GM21576 (cell line): Measurements from ENCODE around the gene PCSK1.
"Not testable (repeated sequence)": the region's sequence is repeated elsewhere in the genome, so short reads cannot be mapped to it uniquely, and the experiment has no call there.

Experiments
- ATAC-seq: cut with Tn5 transposase; IDR thresholded peaks from one replicate; pipeline ENCODE4 v1.9.1; 2021; ENCODE audit warnings: mild to moderate bottlenecking, moderate library complexity; ENCODE audit not compliant: unreplicated experiment

The PCSK1 gene

GRCh38 chr5:96427824-96428223, 5.2 kb downstream of the PCSK1 start:
- ATAC-seq: no peak

GRCh38 chr5:96426831-96427230, 6.2 kb downstream of the PCSK1 start:
- ATAC-seq: no peak

- no peak for ATAC-seq
Measured at GRCh38 chr5:96425443-96425842, 7.6 kb downstream of the PCSK1 start.

- no peak for ATAC-seq
Measured at GRCh38 chr5:96415897-96416296, 17.2 kb downstream of the PCSK1 start.

- ATAC-seq: no peak
Measured at GRCh38 chr5:96412868-96413449, 20.1 kb downstream of the PCSK1 start.

GRCh38 chr5:96410013-96410412, 23.0 kb downstream of the PCSK1 start:
- ATAC-seq: no peak

GRCh38 chr5:96408841-96409538, 24.1 kb downstream of the PCSK1 start:
- ATAC-seq: no peak

GRCh38 chr5:96408210-96408777, 24.8 kb downstream of the PCSK1 start:
- no peak for ATAC-seq

- no peak for ATAC-seq
Measured at GRCh38 chr5:96407436-96407835, 25.6 kb downstream of the PCSK1 start.

GRCh38 chr5:96404191-96404867, 28.7 kb downstream of the PCSK1 start:
- ATAC-seq: no peak

GRCh38 chr5:96402500-96402899, 30.5 kb downstream of the PCSK1 start:
- ATAC-seq: no peak

- no peak for ATAC-seq
Measured at GRCh38 chr5:96396878-96397277, 36.2 kb downstream of the PCSK1 start.

- not testable (repeated sequence) for ATAC-seq
Measured at GRCh38 chr5:96395295-96395694, 37.8 kb downstream of the PCSK1 start.

GRCh38 chr5:96391921-96392320, 41.1 kb downstream of the PCSK1 start:
- no peak for ATAC-seq

GRCh38 chr5:96388176-96388575, 44.9 kb downstream of the PCSK1 start:
- ATAC-seq: no peak

- ATAC-seq: no peak
Measured at GRCh38 chr5:96387616-96388015, 45.4 kb downstream of the PCSK1 start.

GRCh38 chr5:96385538-96385937, 47.5 kb downstream of the PCSK1 start:
- no peak for ATAC-seq

- no peak for ATAC-seq
Measured at GRCh38 chr5:96384353-96384752, 48.7 kb downstream of the PCSK1 start.

- no peak for ATAC-seq
Measured at GRCh38 chr5:96381526-96381925, 51.5 kb downstream of the PCSK1 start.

- no peak for ATAC-seq
Measured at GRCh38 chr5:96379896-96380295, 53.2 kb downstream of the PCSK1 start.

GRCh38 chr5:96377597-96377996, 55.5 kb downstream of the PCSK1 start:
- no peak for ATAC-seq

GRCh38 chr5:96377167-96377566, 55.9 kb downstream of the PCSK1 start:
- ATAC-seq: no peak
